Aorta (tissue), 5 donors: ENCODE results near the gene CALN1. TPM values are rescaled to one million over a fixed set of nuclear protein-coding genes. Genes with fewer than 3 reads are reported as not detected.

Source experiments
- ATAC-seq: fragments of 200-7000 bp; cut with Tn5 transposase; one replicate; pipeline ENCODE4 v1.9.1; 2022; ENCODE audit warnings: moderate library complexity; ENCODE audit not compliant: low FRiP score
- DNase-seq, 2 donors: peaks; one replicate each; pipeline ENCODE4 v3.0.0-alpha.2; 2020
- H3K27ac ChIP-seq, 2 donors: one replicate each; pipeline ENCODE4 v1.5.1; 2013; ENCODE audit warnings: low read length in 2 of 2, mild to moderate bottlenecking in 2 of 2, moderate library complexity in 2 of 2, control low read depth in 1 of 2, inconsistent platforms in 1 of 2, low read depth in 1 of 2
- H3K27me3 ChIP-seq, 2 donors: one replicate each; pipeline ENCODE4 v1.6.1; 2013; ENCODE audit warnings: control low read depth in 1 of 2, low read length in 1 of 2, mild to moderate bottlenecking in 1 of 2, moderate library complexity in 1 of 2; ENCODE audit not compliant: insufficient read depth in 2 of 2, control insufficient read depth in 1 of 2
- H3K36me3 ChIP-seq, 2 donors: one replicate each; pipeline ENCODE4 v1.6.1; 2013; ENCODE audit warnings: control low read depth in 1 of 2, low read length in 1 of 2, mild to moderate bottlenecking in 1 of 2; ENCODE audit not compliant: insufficient read depth in 2 of 2, control insufficient read depth in 1 of 2
- H3K4me1 ChIP-seq, 2 donors: one replicate each; pipeline ENCODE4 v1.6.1; 2013; ENCODE audit warnings: low read length in 2 of 2, control low read depth in 1 of 2, mild to moderate bottlenecking in 1 of 2, moderate library complexity in 1 of 2; ENCODE audit not compliant: insufficient read depth in 2 of 2, control insufficient read depth in 1 of 2
- H3K4me3 ChIP-seq, 2 donors: one replicate each; pipeline ENCODE4 v1.5.1; 2013; ENCODE audit warnings: low read length in 2 of 2, control low read depth in 1 of 2, mild to moderate bottlenecking in 1 of 2
- H3K9me3 ChIP-seq: one replicate; pipeline ENCODE4 v1.6.1; 2013; ENCODE audit warnings: mild to moderate bottlenecking, low read length; ENCODE audit not compliant: control insufficient read depth
- WGBS, 2 donors: extraction: QIAGEN DNeasy Blood & Tissue Kit; methylation state at CpG; one replicate each; pipeline ENCODE4 v1.1.7; 2013; 5-methylcytosine and 5-hydroxymethylcytosine counted together
- intact Hi-C, 2 donors: fragments of 100-400 bp; cut with DNase I; formaldehyde crosslinking; loops; one replicate each; pipeline versions ENCODE4 v1.14.2 to v1.15.0; 2022
- polyA plus RNA-seq, 2 donors: library from polyadenylated mRNA; stranded (reverse); fragments of 200-250 nt; gene quantifications; one replicate each; pipeline ENCODE4 v1.2.3, GENCODE V29; 2013
- total RNA-seq, 2 donors: library from RNA; stranded (reverse); fragmentation: NEBNext Ultra II Directional; extraction: Animal tissue kit (Norgen Biotek cat#: 25700); gene quantifications; one replicate each; pipeline ENCODE4 v1.2.1, GENCODE V29; 2021
- donor health status: healthy with polysubstance abuse.
- donor health status: Bipolar disorder and iron deficiency.
- donor health status: DM: no; HTN: no; CAD: no.
- donor health status: DM: no; HTN: no; CAD: no.
- donor health status: DM: yes; HTN: yes; CAD: no.

The CALN1 gene
- total and polyA plus RNA-seq, 4 donors: 0.33 TPM; not detected in 3

DNA sequence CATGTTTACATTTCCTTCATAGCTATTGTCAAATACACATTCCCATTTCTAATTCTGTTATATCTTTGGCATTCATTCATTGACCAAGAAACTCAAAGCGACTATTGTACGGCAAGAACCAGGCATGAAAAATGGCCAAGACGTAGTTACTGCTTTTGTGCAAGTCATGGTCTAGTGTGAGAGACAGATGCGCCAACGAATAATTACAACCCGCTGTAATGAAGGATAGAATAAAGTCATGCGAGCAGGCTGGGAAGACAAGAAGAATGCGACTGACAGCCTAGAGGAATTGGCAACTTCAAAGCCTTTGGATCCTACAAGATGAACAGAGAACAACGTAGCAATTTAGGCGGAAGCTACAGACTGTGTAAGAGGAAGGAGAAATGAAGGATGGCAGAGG, 221.2 kb downstream of the CALN1 start:
- ATAC-seq (no peak), DNase-seq (no peak)
- WGBS, 2 donors: 85 to 86% methylated on average over 10 of the region's 10 CpGs
- no peaks in the 10 kb centered on the region for H3K27me3 ChIP-seq
- intact Hi-C loops: no loop called here
- peaks cover 1% of the 10 kb centered on the region for H3K9me3 ChIP-seq
- H3K36me3 ChIP-seq: no peaks in the 10 kb centered on the region
- H3K27ac ChIP-seq: no peak overlapping the region
- no peak overlapping the region for H3K4me3 ChIP-seq
- no peaks in the 10 kb centered on the region for H3K4me1 ChIP-seq

GRCh38 chr7:72190146-72190545, 222.0 kb downstream of the CALN1 start:
- ATAC-seq: no peak
- WGBS, 2 donors: 58 to 69% methylated on average over 8 of the region's 8 CpGs
- H3K4me3 ChIP-seq: no peak overlapping the region
- no peaks in the 10 kb centered on the region for H3K4me1 ChIP-seq
- no peak for DNase-seq
- H3K9me3 ChIP-seq: peaks cover 1% of the 10 kb centered on the region
- intact Hi-C loops: no loop called here
- H3K36me3 ChIP-seq: no peaks in the 10 kb centered on the region
- no peak overlapping the region for H3K27ac ChIP-seq
- no peaks in the 10 kb centered on the region for H3K27me3 ChIP-seq

DNA sequence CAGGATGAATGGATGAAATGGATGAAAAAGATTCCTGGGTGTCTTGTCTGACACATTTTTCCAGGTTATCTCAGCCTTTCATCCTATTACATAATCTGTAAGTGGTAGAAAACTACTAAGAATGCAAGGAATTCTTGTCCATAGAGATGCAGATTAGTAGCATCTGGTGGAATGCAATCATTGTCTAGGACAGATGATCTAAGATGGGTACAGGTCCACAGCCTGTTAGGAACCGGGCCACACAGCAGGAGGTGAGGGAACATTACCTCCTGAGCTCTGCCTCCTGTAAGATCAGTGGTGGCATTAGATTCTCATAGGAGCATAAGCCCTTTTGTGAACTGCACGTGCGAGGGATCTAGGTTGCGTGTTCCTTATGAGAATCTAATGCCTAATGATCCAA, 225.0 kb downstream of the CALN1 start:
- DNase-seq: no peak
- intact Hi-C loops: no loop called here
- no peak for ATAC-seq
- Histone ChIP-seq H3K36me3 (no peaks in the 10 kb centered on the region), H3K4me3 (no peak overlapping the region), H3K27me3 (no peaks in the 10 kb centered on the region), H3K4me1 (no peaks in the 10 kb centered on the region), H3K27ac (no peak overlapping the region), H3K9me3 (no peaks in the 10 kb centered on the region)
- 87% methylated on average over 4 of the region's 4 CpGs for WGBS, 2 donors

GRCh38 chr7:72183835-72184234, 228.3 kb downstream of the CALN1 start:
- intact Hi-C loops: no loop called here
- H3K27ac ChIP-seq: no peak overlapping the region
- 76 to 79% methylated on average over 9 of the region's 9 CpGs for WGBS, 2 donors
- H3K9me3 ChIP-seq: no peaks in the 10 kb centered on the region
- DNase-seq (no peak), ATAC-seq (no peak)
- no peaks in the 10 kb centered on the region for H3K4me1 ChIP-seq
- H3K36me3 ChIP-seq: no peaks in the 10 kb centered on the region
- H3K4me3 ChIP-seq: no peak overlapping the region
- no peaks in the 10 kb centered on the region for H3K27me3 ChIP-seq

DNA sequence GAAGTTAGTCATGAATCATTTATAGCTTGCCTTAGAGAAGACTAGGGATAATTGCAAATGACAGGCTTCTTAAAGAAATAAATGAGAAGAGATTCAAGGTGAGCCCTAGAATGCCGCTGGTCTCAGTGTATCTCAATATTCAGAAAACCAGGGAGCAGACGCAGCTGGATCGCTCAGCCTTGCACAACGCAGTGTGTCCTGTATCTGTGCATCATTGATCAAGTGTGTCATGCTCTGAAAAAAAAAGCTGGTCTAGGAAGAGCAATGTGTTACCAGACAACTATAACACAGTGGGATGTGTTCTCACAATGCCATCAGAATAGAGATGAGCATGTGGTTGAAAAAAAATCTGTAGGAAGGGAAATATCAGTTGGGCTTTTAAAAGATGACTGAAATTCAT, 230.1 kb downstream of the CALN1 start:
- H3K27ac ChIP-seq: no peak overlapping the region
- no peak overlapping the region for H3K4me3 ChIP-seq
- no peaks in the 10 kb centered on the region for H3K36me3 ChIP-seq
- ATAC-seq (no peak), DNase-seq (no peak)
- 92 to 93% methylated on average over 4 of the region's 4 CpGs for WGBS, 2 donors
- no peaks in the 10 kb centered on the region for H3K27me3 ChIP-seq
- intact Hi-C loops: no loop called here
- H3K4me1 ChIP-seq: no peaks in the 10 kb centered on the region
- no peaks in the 10 kb centered on the region for H3K9me3 ChIP-seq

DNA sequence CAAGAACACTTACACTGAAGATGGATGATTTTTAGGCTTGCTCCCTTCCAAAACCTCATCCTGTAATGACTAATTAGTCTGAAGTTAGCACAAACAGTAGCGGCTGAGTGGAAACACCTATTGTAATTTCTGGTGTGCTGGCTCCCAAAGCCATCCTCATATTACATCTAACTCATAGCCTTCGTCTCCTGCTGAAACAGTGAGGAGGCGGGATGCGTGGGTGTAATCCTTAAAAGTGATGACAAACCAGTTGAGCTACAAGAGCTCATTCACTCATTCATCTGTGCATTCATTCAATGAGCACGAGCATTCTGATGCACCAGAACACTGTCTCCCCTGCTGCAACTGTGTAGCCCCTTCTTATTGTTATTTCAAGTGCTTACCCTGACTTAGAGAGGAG, 235.3 kb downstream of the CALN1 start:
- H3K4me3 ChIP-seq: no peak overlapping the region
- intact Hi-C loops: no loop called here
- ATAC-seq (no peak), DNase-seq (no peak)
- no peaks in the 10 kb centered on the region for H3K36me3 ChIP-seq
- WGBS, 2 donors: 83% methylated on average over 5 of the region's 5 CpGs
- H3K27ac ChIP-seq: no peak overlapping the region
- no peaks in the 10 kb centered on the region for H3K4me1 ChIP-seq
- no peaks in the 10 kb centered on the region for H3K27me3 ChIP-seq
- H3K9me3 ChIP-seq: no peaks in the 10 kb centered on the region

- intact Hi-C loops: no loop called here
- no peaks in the 10 kb centered on the region for H3K27me3 ChIP-seq
- no peak overlapping the region for H3K4me3 ChIP-seq
- no peaks in the 10 kb centered on the region for H3K4me1 ChIP-seq
- H3K36me3 ChIP-seq: no peaks in the 10 kb centered on the region
- no peaks in the 10 kb centered on the region for H3K9me3 ChIP-seq
- DNase-seq (no peak), ATAC-seq (no peak)
- H3K27ac ChIP-seq: no peak overlapping the region
- 68 to 76% methylated on average over 3 of the region's 3 CpGs for WGBS, 2 donors
These were observed 241.7 kb downstream of the CALN1 start for GRCh38 chr7:72170475-72170874.

DNA sequence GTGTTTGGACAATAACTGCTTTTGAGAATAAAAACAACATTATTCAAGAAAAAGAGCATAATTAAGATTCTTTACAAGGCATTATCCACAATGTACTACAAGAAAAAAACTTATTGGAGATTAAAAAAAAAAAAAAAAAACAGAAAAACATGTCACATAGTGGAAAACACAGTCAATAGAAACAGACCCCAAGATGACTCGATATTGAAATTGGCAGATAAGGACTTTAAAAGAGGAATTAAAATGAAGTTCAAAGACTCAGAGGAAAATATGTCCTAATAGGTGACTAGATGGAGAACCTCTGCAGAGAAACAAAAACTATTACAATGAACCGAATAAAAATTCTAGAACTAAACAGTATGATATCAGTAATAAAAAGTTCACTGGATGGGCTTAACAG, 248.9 kb downstream of the CALN1 start:
- ATAC-seq: no peak
- no peaks in the 10 kb centered on the region for H3K27me3 ChIP-seq
- peaks cover 8% of the 10 kb centered on the region for H3K9me3 ChIP-seq
- 84 to 86% methylated on average over 2 of the region's 2 CpGs for WGBS, 2 donors
- no peak overlapping the region for H3K27ac ChIP-seq
- H3K4me3 ChIP-seq: no peak overlapping the region
- intact Hi-C loops: no loop called here
- no peaks in the 10 kb centered on the region for H3K36me3 ChIP-seq
- no peaks in the 10 kb centered on the region for H3K4me1 ChIP-seq
- DNase-seq: no peak

GRCh38 chr7:72161534-72161933, 250.6 kb downstream of the CALN1 start:
- Histone ChIP-seq H3K9me3 (peaks cover 8% of the 10 kb centered on the region), H3K27ac (no peak overlapping the region), H3K27me3 (no peaks in the 10 kb centered on the region), H3K36me3 (no peaks in the 10 kb centered on the region), H3K4me1 (no peaks in the 10 kb centered on the region), H3K4me3 (no peak overlapping the region)
- DNase-seq: no peak
- no peak for ATAC-seq
- 60 to 62% methylated on average over 6 of the region's 6 CpGs for WGBS, 2 donors
- intact Hi-C loops: no loop called here
